AG09309 (cell line): ENCODE data around the gene NUP214.
"Not testable (repeated sequence)": the region's sequence is repeated elsewhere in the genome, so short reads cannot be mapped to it uniquely, and the experiment has no call there.

Source experiments
- DNase-seq: peaks from one replicate; pipeline ENCODE4 v3.0.0-alpha.2; 2010; ENCODE audit warnings: low read depth
- H3K4me3 ChIP-seq: 2 replicates; pipeline ENCODE4 v1.5.1; 2011; ENCODE audit warnings: mild to moderate bottlenecking, low read depth, low read length, moderate library complexity; ENCODE audit not compliant: control insufficient read depth
- TF ChIP-seq, protein P1 (sequence below): IDR thresholded peaks from 2 replicates; pipeline ENCODE4 v1.5.1; 2011; ENCODE audit warnings: mild to moderate bottlenecking, low read depth, low read length, inconsistent platforms; ENCODE audit not compliant: insufficient read depth, control insufficient read depth; ENCODE audit errors: missing control alignments

Gene NUP214

DNA sequence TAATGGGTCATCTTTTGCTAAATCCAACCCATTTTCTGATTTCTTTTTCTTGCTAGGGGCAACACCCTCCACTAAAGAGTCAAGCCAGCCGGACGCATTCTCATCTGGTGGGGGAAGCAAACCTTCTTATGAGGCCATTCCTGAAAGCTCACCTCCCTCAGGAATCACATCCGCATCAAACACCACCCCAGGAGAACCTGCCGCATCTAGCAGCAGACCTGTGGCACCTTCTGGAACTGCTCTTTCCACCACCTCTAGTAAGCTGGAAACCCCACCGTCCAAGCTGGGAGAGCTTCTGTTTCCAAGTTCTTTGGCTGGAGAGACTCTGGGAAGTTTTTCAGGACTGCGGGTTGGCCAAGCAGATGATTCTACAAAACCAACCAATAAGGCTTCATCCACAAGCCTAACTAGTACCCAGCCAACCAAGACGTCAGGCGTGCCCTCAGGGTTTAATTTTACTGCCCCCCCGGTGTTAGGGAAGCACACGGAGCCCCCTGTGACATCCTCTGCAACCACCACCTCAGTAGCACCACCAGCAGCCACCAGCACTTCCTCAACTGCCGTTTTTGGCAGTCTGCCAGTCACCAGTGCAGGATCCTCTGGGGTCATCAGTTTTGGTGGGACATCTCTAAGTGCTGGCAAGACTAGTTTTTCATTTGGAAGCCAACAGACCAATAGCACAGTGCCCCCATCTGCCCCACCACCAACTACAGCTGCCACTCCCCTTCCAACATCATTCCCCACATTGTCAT lies 72.0 kb downstream of the NUP214 start:
- TF ChIP-seq, protein P1, sequence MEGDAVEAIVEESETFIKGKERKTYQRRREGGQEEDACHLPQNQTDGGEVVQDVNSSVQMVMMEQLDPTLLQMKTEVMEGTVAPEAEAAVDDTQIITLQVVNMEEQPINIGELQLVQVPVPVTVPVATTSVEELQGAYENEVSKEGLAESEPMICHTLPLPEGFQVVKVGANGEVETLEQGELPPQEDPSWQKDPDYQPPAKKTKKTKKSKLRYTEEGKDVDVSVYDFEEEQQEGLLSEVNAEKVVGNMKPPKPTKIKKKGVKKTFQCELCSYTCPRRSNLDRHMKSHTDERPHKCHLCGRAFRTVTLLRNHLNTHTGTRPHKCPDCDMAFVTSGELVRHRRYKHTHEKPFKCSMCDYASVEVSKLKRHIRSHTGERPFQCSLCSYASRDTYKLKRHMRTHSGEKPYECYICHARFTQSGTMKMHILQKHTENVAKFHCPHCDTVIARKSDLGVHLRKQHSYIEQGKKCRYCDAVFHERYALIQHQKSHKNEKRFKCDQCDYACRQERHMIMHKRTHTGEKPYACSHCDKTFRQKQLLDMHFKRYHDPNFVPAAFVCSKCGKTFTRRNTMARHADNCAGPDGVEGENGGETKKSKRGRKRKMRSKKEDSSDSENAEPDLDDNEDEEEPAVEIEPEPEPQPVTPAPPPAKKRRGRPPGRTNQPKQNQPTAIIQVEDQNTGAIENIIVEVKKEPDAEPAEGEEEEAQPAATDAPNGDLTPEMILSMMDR: no peak
- no peak for DNase-seq

GRCh38 chr9:131198041-131198715 lies 72.8 kb downstream of the NUP214 start:
- DNase-seq: no peak
- no peak overlapping the region for H3K4me3 ChIP-seq
- TF ChIP-seq, protein P1: no peak

More for the DNA sequence above, 72.0 kb downstream of the NUP214 start:
- H3K4me3 ChIP-seq: no peak overlapping the region

- TF ChIP-seq, protein P1: no peak
- H3K4me3 ChIP-seq: no peak overlapping the region
- DNase-seq: no peak
Observed at GRCh38 chr9:131201856-131202255, 76.5 kb downstream of the NUP214 start.

GRCh38 chr9:131203431-131204218 lies 78.2 kb downstream of the NUP214 start:
- no peak overlapping the region for H3K4me3 ChIP-seq
- DNase-seq: no peak
- TF ChIP-seq, protein P1: peak; percentile 20

DNA sequence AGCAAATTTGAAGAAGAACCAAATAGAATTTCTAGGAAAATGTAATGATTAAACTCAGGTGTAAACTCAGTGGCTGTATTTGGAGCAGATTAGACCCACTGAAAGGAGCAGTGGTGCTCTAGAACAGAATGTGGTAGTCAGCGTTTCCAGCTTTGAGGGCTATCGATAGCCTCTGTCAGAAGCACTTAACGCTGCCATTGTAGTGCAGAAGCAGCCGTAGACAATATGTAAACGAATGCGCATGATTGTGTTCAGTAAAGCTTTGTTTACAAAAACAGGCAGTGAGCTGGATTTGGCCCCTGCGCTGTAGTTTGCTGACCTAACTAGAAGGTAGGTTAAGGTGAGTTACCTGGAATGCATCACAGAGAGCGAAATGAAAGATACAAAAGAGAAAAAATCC lies 78.9 kb downstream of the NUP214 start:
- TF ChIP-seq, protein P1: no peak
- DNase-seq: no peak
- H3K4me3 ChIP-seq: no peak overlapping the region

DNA sequence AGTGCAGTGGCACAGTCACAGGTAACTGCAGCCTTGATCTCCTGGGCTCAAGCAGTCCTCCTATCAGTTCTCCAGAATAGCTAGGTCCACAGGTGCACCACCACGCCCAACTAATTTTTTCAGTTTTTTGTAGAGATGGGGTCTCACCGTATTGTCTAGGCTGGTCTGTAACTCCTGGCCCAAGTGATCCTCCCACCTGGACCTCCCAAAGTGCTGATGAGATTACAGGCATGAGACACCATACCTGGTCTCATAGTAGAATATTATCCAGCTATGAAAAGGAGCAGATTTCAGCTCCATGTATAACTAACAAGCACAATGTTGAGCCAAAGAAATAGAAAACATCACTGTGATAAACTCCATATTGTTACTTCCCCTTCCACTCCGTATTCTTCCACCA lies 81.1 kb downstream of the NUP214 start:
- H3K4me3 ChIP-seq: no peak overlapping the region
- TF ChIP-seq, protein P1: no peak
- no peak for DNase-seq

DNA sequence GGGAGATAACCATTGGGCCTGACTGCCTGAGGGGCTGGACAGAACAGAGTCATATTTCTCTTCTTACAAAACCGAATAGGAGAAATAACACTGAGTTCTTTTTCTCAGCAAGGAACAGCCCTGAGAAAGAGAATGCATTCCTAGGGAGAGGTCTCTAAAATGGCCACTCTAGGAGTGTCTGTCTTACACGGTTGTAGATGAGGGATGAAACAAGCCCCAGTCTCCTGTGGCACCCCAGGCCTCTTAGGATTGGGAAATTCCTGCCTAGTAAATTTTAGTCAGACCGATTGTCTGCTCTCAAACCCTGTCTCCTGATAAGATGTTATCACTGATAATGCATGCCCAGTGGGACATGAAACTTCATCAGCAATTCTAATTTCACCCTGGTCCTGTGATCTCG lies 86.5 kb downstream of the NUP214 start:
- DNase-seq: not testable (repeated sequence)

More for the DNA sequence above, 86.5 kb downstream of the NUP214 start:
- H3K4me3 ChIP-seq: not testable (repeated sequence)
